Measurements from ENCODE around the gene TMEM131. TPM values are rescaled to one million over a fixed set of nuclear protein-coding genes. Genes with fewer than 3 reads are reported as not detected.

The TMEM131 gene
- total and polyA plus RNA-seq, 2 of the 8 experiments (the other 6 are each of a cell fraction or from before 2014, with no cell fraction given) = 9.7 to 22.9 TPM

GRCh38 chr2:97907369-97908100, 88.2 kb downstream of the TMEM131 start:
- no peak overlapping the region for H2BK15ac ChIP-seq (ENCODE audit: low read length)
- no peak overlapping the region for H3K4me2 ChIP-seq (ENCODE audit: insufficient read depth in 1 of 2, low read depth in 2 of 2, low read length in 2 of 2)
- TF ChIP-seq NRF1 (IDR thresholded peaks at IDR 0.05; ENCODE audit: low read depth, low read length) (no peak), JUN (IDR thresholded peaks at IDR 0.05; ENCODE audit: low read depth, low read length) (no peak), ASH2L (IDR thresholded peaks at IDR 0.05; ENCODE audit: low read length) (no peak), CHD1 (IDR thresholded peaks at IDR 0.05; ENCODE audit: low read depth, low read length) (no peak)

More at GRCh38 chr2:97907369-97908100, 88.2 kb downstream of the TMEM131 start:
- Histone ChIP-seq H2BK5ac (ENCODE audit: low read depth, low read length) (no peak overlapping the region), H3K9me3 (ENCODE audit: insufficient read depth in 2 of 2, low read depth in 1 of 2, low read length in 1 of 2) (no peaks in the 10 kb centered on the region), H4K91ac (replicated peaks; ENCODE audit: insufficient read length, low read length) (no peak overlapping the region), H3K27ac (ENCODE audit: low read depth, low read length) (no peak overlapping the region), H3K79me1 (ENCODE audit: low read depth, low read length) (no peaks in the 10 kb centered on the region), H3K27me3 (replicated peaks in 1 of 4; ENCODE audit: control insufficient read depth in 3 of 4, extremely low read depth in 1 of 4, insufficient read depth in 3 of 4, low read length in 3 of 4) (no peaks in the 10 kb centered on the region; a peak in 1 of 7 replicates), H4K5ac (ENCODE audit: insufficient read length, low read depth, low read length) (no peak overlapping the region), H3K23ac (ENCODE audit: insufficient read length) (no peak overlapping the region), H2AFZ (ENCODE audit: low read length) (no peak overlapping the region), H2AK5ac (ENCODE audit: low read depth, low read length) (no peak overlapping the region), H3K9ac (replicated peaks in 1 of 4; ENCODE audit: extremely low read depth in 1 of 4, low read depth in 3 of 4, low read length in 3 of 4) (no peak overlapping the region; a peak in 1 of 7 replicates), H3K36me3 (ENCODE audit: control insufficient read depth in 2 of 4, insufficient read depth in 4 of 4, low read length in 3 of 4) (no peaks in the 10 kb centered on the region), H3K18ac (ENCODE audit: extremely low read depth, low read length) (no peak overlapping the region), H3K4ac (replicated peaks; ENCODE audit: insufficient read length, low read depth, low read length) (no peak overlapping the region), H2BK12ac (ENCODE audit: low read depth, low read length) (no peak overlapping the region), H3K4me3 (ENCODE audit: extremely low read depth in 1 of 4, insufficient read depth in 2 of 4, low read depth in 3 of 4, low read length in 4 of 4) (no peak overlapping the region), H3K56ac (replicated peaks; ENCODE audit: insufficient read length, low read depth, low read length) (no peak overlapping the region), H4K8ac (ENCODE audit: extremely low read depth, insufficient read depth, low read length) (no peak overlapping the region), H2BK20ac (ENCODE audit: low read length) (no peak overlapping the region), H2BK120ac (replicated peaks; ENCODE audit: low read depth, low read length) (no peak overlapping the region), H3K14ac (ENCODE audit: insufficient read length) (no peak overlapping the region), H4K20me1 (replicated peaks in 1 of 2; ENCODE audit: control insufficient read depth in 1 of 2, insufficient read depth in 2 of 2, low read length in 2 of 2) (no peaks in the 10 kb centered on the region), H3K79me2 (ENCODE audit: control insufficient read depth in 1 of 2, insufficient read depth in 2 of 2, low read length in 2 of 2) (no peaks in the 10 kb centered on the region), H3K23me2 (ENCODE audit: low read depth, low read length) (no peaks in the 10 kb centered on the region), H3K4me1 (replicated peaks in 1 of 4; ENCODE audit: control insufficient read depth in 3 of 4, insufficient read depth in 4 of 4, low read length in 3 of 4) (no peaks in the 10 kb centered on the region)
- ChIA-PET CTCF (ENCODE audit: partially characterized antibody) (interaction anchor here (0.6 kb wide), 2 partner anchors 100 to 111 kb away, joined by 3 read pairs; no protein-coding TSS in a partner anchor), POLR2A (ENCODE audit: partially characterized antibody) (interaction anchor here (0.8 kb wide), 1 partner anchor 8 kb away, joined by 3 read pairs; no protein-coding TSS in a partner anchor)
- no peak for FAIRE-seq
- DNase-seq (ENCODE audit: low read depth in 1 of 2, low spot score in 2 of 2) = no peak
- 91% methylated on average over 6 of the region's 6 CpGs; no CpG with 5 or more reads in 1 of the 2 experiments for WGBS, 2 experiments (ENCODE audit: extremely low coverage in 1 of 2, insufficient coverage in 1 of 2, insufficient read length in 1 of 2, insufficient replicate concordance in 2 of 2, low coverage in 1 of 2, low lambda C conversion rate in 2 of 2, missing lambda C conversion rate in 1 of 2)

Data from H1 (cell line).